GM20431 (cell line): Measurements from ENCODE around the gene RABL2B.

ENCODE experiments used
- in situ Hi-C: fragments of 300-500 bp; cut with MseI, MboI; formaldehyde crosslinking; loops from one replicate; pipeline ENCODE4 v1.15.0; 2020; ENCODE audit warnings: low sequenced_read_pairs; ENCODE audit not compliant: unreplicated experiment

Gene RABL2B

GRCh38 chr22:50739279-50739691, 44.2 kb downstream of the RABL2B start:
- in situ Hi-C loops: no loop called here

- in situ Hi-C loops: no loop called here
Observed at GRCh38 chr22:50738649-50739227, 44.7 kb downstream of the RABL2B start.

- in situ Hi-C loops: no loop called here
Observed at GRCh38 chr22:50737728-50738648, 45.4 kb downstream of the RABL2B start, which contains the start of gene ACR. Gene ACR (plus strand): TSS chr22:50738204. CDS start chr22:50738236, 32 bp downstream.

DNA sequence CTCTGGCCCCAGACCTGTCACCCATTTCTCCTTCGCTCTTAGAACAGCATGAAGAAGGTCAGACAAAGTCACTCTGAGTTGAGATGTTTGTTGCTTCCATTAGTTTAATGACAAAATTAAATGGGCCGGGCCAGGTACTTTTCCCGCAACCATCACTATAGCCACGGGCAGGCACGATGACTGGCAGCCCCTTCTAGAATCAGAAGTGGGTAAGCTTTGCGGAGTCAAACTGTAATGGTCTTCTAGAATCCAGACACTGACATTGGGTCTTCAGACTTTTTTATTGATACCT, 47.8 kb downstream of the RABL2B start:
- in situ Hi-C loops: no loop called here

GRCh38 chr22:50734986-50735738, 48.3 kb downstream of the RABL2B start:
- in situ Hi-C loops: no loop called here

DNA sequence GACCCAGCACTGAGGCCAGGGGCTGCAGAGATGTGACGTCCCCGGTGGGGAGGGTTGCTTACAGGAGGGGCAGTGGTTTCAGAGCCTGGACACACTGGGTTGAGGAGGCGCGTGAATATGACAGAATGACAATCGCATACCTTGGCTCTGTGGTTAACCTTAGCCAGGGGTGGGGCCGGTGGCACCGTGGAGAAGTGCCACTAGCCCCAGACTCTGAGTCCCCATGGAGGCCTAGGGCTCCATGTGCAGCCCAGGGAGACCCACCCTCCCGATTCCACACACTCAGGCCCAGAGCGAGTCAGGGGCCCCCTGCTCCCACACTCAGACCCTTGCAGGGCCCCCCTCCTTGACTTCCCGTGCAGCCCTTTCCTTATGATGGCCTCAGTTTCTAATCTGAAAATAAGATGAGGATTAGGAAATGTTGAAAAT, 49.1 kb downstream of the RABL2B start:
- in situ Hi-C loops: no loop called here

DNA sequence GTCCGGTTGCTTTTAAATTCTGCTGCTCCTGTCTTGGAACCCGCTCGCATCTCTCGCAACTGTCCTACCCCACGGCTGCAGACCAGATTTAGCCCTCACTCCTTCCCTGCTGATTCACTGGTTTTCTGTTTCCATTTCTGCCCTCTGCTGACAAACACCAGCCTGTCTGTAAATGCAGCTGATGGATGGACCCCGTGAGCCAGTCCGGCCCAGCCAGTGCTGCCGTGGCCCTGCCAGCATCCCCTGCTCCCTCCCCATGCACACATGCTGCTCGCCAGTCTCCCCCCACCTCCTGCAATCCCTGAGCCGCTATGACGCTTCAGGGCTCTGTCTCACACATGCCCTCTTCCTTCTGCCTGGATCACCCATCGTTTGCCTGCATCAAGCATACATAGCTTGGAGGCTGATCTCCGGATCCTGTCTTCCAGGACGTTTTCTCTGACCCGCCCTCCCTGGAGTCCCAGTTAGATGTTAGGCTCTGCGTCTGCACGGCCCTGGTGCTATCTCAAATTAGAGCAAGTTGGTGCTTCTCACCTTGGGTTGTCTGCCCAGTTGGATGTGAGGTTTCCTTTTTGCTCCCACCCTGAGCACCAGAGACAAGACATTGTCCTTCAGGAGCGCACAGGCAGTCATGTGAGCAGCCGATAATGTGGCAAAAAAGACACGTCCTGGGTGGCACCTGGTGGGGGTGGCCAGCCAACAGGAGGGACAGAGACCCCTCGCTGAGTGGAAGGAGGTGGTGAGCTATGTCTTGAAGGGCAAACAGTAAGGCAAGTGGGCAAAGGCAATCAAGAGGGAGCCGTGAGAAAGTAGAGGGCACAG, 49.7 kb downstream of the RABL2B start:
- in situ Hi-C loops: no loop called here

DNA sequence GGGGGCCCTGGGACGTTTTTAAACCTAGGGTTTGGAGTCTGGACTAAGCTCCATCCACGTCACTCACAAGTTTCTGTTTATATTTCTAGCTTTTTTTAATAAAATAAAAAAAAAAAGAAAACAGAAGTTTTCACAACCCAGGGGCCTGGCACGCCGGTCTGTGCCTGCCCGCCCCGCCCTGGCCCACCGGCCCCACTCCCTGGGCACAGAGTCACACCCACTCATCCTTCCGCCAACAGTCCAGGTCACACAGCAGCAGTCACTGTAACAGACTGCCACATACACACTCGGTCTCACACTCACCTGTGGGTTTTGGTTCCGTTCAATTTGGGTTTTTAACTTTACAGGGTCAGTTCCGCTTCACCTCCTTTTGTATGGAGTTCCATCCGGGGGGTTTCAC, 50.8 kb downstream of the RABL2B start:
- in situ Hi-C loops: no loop called here

- in situ Hi-C loops: no loop called here
Observed at GRCh38 chr22:50731811-50732624, 51.4 kb downstream of the RABL2B start.

DNA sequence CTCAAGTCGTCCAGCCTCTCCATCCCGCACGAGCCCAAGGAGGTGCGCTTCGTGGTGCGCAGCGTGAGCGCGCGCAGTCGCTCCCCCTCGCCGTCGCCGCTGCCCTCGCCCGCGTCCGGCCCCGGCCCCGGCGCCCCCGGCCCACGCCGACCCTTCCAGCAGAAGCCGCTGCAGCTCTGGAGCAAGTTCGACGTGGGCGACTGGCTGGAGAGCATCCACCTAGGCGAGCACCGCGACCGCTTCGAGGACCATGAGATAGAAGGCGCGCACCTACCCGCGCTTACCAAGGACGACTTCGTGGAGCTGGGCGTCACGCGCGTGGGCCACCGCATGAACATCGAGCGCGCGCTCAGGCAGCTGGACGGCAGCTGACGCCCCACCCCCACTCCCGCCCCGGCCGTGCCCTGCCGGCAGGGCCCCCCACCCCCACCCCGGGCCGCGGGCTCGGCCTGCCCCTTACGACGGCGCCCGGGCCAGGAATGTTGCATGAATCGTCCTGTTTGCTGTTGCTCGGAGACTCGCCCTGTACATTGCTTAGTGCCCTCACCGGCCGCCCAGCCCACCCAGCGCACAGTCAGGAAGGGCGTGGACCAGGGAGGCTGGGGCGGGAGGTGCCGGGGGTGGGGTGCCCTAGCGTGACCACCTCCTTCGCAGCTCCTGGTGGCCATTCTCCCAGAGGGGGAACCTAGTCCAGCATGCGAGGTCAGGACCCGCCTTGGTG, 52.3 kb downstream of the RABL2B start:
- in situ Hi-C loops: no loop called here

DNA sequence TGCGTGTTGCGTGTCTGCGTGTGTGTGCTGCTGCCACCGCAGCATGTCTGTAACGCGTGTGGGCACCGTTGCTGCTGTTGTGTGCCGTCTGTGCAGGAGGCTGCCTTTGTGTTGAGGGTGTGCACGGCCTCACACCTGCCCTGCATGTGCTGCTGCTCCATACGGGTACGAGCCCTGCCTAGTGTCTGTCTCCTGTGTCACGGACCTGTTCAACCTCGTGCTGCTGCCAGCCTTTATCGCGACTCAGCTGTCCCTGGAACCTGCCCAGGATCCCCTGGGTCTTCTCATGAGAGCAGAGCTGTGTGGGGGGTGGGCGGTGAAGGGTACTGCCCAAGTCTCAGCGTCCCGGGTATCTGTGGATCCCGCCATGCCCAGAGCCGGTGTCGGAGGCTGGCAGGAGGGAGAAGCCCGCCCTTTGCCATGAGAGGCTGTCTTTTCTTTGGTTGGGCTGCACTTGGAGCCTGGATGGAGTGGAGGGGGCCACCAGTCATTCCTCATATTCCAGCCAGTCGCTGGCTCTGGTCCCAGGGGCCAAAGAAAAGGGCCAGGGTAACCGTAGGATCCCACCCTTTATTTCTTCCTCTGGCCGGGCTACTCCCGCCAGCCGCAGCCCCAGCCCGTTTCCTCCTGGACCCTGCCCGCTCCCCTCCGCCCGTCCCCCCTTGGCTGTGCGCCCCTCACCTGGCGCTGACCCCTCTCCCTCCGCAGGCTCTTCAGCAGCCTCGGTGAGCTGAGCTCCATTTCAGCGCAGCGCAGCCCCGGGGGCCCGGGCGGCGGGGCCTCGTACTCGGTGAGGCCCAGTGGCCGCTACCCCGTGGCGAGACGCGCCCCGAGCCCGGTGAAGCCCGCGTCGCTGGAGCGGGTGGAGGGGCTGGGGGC, 53.2 kb downstream of the RABL2B start:
- in situ Hi-C loops: no loop called here

DNA sequence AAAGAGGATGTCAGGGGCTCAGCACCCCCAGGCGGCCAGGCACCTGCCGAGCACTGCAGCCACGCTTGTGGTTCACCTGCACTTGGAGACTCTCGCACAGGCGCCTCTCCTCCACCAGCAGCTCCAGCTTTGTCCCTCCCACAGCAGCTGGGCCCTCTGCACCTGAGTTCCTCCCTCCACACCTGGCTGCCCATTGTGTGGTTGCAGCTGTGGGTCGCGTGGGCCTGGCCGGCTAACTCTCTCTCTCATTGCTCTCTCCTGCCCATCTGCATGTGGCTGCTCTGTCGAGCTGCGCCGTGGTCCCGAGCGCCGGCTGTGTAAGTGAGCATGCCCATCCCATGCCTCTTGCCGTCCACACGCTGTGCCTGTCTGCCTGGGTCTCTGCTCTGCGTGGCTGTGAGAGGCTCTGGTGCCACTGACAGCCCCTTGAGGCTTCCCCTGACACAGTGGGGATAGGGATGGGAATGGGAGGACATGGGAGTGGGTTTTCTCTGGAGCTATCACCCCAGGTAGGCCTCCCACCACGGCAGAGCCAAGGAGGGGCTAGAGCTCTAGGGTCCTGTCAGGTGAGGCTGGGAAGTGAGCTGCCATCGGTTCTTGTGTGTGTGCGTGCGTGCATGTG, 53.9 kb downstream of the RABL2B start:
- in situ Hi-C loops: no loop called here

DNA sequence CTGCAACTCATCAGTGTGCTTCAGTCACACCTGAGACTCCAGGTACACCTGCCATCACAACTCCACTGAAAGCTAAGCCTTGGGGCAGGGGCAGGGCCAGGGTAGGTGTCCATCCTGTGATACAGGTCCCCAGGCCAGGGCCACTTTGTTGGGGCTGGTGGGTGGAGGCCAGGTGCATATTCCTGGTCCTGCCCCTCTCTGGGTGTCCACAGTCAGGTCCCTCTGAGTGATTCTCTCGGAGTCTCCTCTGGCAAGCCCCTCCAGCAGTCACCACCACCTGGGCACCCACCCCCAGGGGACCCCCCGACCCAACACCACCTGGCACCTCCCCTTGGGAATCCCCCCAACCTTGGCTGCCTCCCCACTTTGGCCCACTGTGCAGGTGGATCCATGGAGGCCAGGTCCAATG, 54.9 kb downstream of the RABL2B start:
- in situ Hi-C loops: no loop called here

- in situ Hi-C loops: no loop called here
Observed at GRCh38 chr22:50727678-50728522, 55.5 kb downstream of the RABL2B start.

DNA sequence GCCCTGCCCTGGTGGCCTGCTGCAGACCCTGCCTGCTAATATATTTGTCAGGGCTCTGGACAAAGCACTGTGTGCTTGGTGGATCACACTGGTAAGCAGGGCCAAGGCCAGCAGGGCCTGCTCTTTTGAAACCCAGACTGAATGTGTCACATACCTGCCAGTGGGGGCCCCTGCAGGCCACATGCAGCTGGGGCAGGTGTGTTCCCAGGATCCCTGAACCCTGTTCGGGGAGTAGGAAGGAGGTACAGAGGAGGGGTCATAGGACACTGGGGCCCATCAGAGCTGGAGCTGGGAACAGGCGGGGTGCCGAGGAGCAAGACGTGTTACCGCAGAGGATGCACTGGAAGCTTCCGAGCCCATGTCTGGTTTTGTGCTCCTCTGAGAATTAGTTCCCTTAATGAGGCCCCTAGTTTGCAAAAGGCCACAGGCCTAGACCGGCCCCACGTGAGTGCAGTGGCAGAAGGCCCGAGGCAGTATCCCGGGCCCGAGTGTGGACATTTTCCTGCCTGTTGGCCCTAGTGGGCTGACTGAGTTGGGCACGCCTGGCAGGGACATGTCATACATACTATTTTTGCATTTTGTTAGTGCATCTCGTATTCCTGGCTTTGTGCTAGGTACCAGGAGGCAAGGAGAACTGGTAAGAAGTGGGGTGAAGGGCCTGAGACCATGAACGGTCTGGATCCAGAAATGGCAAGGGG, 56.6 kb downstream of the RABL2B start:
- in situ Hi-C loops: no loop called here

DNA sequence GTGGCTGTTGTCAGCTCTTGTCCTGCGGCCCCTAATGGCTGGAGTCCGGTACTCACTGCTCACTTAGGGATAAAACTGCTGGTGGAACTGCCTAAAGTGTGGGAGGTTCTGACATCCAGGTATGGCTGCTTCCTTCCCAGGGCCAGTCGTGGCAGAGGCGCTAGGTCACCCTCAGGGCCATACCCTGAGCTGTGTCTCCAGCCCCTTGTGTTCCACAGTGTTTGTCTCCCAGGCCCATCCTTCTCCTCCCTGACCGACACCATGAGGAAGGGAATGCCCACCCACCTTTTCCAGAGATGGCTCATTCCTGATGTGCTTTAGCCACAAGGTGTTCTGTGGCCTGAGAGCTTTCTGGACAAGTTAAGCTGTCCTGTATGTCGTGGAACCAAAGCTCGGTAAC, 57.8 kb downstream of the RABL2B start:
- in situ Hi-C loops: no loop called here
